ENCODE measurements around the gene CACNG4.

The CACNG4 gene

DNA sequence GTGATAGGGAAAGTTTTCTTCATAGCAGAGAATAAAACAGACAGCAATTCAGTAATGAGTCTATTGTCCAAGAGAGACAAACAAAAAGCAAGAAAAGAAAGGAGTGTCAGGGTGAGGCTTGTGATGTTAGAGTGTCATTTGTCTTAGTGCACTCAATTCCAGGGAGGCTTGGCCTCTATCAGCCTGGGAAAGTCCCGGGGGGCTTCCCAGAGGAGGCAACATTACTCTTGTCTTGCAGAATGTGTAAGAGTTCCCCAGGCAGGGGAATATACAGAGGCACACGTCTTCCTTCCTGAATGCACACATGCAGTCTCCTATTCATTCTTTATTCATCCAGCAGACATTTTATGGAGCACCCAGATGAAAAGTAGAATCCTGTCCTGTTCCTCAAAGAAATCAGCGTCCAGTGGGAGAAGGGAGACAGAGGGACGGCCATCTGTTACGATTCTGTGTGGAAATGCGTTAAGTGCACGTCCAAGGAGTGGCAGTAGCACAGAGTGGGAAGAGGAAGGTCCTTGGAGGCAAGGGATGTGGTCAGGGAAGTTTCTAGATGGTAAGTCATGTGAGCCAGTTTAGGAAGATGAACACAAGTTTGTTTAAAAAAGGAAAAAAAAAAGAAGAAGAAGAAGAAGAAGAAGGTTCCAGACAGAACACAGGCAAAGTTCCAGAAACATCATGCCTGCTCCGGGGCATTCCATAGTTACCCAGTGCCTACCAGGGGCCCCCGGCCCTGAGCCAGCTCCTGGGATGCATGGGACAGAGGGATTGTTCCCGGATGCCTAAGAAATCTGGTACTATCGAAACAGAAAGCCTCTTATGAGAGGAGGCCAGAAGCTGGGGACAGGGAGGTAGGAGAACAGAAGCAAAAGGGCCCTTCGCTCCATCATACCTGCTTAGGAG, 21.1 kb downstream of the CACNG4 start:
- no peak for FAIRE-seq

DNA sequence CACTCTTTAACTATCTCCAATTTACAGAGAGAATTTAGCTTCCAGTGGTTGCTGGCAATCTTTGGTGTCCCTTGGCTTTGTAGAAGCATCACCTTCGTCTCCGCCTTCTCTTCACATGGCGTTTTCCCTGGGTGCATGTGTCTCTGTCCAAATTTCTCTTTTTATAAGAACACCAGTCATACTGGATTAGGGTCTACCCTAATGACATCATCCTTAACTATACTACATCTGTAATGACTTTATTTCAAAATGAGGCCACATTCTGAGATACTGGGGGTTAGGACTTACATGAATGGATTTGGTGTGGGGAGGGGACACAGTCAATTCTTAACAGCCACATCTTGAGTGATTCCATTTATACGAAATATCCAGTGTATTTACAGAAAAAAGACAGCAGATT, 22.2 kb downstream of the CACNG4 start:
- no peak for FAIRE-seq

DNA sequence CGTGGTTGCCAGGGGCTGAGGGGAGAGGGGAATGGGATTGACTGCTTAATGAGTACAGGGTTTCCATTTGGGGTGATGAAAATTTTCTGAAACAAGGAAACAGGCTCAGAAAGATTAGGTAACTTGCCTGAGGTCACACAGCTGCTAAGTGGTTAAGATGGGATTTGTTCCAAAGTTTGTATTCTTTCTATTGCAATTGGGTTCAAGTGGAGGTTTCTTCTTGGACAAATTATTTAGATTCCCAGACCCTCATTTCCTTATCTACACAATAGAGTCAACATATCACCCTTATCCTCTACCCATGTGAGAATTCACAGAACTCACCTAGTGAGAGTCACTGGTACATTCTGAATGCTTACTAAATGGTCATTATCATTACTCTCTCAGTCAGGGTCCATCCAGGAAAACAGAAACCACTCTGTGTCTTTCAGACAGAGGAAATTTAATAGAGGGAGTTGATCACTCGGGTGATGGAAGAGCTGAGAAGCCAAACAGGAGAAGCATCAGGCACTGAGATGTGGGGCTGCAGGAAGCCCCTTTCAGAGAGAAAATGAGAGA, 22.6 kb downstream of the CACNG4 start:
- FAIRE-seq, result no peak

DNA sequence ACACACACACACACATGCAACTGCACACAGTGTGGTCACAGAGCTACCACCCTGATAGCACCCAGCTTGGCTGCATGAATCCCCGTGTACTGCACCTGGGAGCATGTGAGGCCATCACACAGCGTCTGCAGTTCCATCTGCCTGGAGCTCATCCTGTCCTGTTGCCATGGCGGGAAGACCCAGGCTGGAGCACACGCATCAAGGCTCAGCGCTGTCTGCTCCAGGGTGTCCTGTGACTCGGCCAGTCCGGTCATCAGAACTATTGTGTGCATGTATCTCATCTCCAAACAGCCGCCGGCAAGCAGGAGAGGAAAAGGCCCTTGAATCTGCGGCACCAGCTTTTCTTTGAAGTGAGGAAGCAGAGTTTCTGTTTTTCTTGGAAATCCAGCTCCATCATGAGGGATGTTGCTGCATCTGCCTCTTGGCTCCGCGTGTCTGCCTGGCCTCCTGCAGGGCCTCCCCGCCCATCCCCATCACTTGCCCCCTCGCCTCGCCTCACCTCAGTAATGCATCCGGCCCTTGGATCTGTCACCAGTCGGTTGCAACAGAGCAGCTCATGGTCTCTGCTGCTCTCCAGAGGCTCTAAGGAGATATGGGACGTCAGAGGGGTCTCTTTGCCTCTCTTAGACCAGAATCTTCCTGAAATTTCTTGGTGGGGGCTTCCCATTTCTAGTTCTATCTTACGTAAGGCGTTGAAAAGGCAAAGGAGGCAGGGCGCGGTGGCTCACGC, 23.7 kb downstream of the CACNG4 start:
- no peak for FAIRE-seq

DNA sequence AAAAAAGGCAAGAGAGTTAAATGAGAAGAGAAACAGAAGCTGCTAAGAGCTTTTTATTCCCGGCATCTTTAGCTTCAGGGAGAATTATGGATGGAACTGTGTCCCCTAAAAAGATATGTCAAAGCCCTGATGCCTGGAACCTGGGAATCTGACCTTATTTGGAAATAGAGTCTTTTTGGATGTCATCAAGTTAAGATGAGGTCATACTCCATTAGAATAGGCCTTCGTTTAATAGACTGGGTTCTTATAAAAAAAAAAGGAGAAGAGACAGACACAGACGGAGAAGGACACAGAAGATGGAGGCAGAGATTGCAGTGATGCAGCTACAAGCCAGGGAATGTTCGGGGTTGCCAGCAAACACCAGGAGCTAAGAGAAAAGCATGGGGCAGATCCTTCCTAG, 24.6 kb downstream of the CACNG4 start:
- no peak for FAIRE-seq

DNA sequence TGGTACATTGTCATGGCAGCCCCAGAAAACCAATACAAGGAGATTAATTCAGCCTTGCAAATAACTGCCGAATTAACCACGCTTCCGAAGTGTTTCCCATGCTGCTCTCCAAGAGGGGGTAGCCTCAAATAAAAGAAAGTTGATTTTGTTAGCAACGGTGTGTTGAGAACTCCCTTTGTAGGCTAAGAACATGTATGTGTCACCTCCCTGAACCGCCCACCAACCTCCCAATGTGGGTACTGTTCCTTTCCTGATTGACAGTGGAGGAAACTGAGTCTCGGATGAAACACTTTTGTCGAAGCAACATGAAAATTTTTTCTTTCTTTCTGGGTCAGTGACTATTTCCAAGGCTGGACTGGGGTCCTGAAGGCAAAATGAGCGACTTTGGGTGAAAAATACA, 25.1 kb downstream of the CACNG4 start:
- FAIRE-seq, result no peak

DNA sequence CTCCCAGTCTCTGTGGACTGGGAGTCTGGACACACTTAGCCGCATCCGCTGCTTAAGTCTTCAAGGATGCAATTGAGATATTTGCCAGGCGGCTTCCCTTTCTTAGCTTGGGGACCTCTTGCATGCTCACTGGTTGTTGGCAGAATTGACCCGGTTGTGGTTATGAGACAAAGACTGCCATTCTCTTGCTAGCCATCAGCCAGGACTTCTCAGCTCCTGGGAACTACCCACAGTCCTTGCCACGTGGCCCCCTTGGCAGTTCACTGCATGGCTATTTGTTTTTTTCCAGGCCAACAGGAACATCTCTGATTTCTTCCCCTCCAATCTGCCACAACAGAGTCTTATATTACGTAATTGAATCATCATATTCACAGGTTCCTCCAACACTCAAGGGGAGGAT, 25.5 kb downstream of the CACNG4 start:
- FAIRE-seq, result no peak

DNA sequence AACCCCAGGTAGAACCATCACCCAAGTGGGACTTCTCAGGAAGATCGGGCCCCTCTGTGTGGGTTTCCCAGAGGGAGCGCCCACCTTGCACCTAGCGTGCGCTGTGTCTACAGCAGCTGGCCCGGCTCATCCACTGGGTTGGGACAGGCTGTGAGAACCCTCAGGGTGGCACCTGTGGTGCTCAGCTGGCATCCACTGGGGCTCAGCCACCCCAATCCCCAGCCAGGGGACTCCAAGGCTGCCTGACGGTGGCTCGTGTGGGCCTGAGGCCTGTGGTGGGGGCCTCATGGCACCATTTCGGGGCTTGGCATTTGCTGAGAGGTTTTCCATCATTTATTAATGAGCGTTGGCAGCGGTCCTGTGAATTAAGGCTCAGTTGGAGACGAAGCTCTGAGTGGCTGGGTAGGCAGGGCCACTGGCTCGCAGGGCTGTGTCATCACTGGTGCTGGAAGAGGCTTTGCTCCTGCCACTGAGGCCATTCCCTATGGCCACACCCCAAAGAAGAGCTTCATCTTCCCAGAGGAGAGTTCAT, 28.5 kb downstream of the CACNG4 start:
- FAIRE-seq, result no peak

DNA sequence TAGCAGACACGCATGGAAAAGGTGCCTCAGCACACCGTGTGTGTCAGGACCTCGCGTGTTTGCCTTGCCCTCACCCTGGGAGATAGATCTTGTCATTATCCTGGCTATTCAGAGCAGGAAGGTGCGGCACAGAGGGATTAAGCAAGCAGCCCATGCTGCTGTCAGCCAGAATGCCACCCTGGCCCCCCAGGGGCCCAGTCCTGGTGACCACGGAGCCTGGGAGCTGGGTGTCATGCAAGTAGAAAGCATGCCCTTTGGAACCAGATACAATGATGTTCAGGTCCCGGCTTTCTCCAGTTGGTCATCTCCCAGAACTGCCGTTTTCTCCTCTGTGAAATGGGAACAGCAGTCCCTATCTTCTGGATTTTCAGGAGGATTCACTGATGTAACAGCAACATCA, 29.9 kb downstream of the CACNG4 start:
- no peak for FAIRE-seq

DNA sequence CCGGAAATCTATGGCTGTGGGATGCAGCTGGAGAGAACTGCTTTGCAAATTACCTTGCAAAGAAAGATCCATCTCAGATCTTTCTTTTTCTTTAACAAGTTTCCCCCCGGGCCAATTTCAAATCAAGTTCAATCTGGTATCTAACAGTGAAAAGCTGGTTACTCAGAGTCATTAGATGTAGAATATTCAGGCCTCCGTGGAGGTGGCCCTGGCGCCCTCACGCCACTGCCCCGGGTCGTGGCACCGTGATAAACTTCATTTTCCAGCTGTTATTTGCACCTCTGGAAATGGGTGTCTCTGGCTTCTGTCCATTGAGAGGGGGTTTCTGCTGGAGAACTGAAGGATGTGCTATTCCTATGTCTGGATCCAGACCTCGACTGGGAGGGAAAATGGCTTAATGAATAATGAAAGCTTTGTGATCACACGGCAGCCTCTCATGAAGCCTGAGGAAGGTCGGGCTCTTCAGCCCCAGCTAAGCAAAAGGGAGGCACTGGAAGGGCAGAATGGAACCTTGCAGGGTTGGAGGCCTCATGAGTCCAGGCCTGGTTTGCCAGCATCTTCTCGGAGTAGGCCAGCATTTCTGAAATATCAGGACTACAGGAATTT, 30.5 kb downstream of the CACNG4 start:
- FAIRE-seq, result no peak

DNA sequence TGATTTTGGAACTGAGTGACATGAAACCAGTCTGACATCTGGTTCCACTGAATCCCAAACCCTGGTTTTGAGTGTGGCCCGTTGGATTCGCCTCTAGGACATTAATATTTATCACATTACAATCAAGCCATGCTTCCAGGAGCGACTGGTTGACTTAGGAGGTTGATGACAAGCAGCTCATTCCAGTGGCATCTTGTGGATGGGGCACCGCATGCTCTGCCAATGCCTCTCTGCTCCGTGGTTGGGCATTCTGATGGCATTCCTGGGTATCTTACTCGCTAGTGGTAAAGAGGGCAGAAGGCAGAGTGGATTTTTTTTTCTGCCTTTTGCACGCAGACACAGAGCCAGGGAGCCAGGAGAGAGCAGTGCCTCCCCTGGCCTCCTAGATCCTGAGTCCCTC, 31.4 kb downstream of the CACNG4 start:
- no peak for FAIRE-seq

DNA sequence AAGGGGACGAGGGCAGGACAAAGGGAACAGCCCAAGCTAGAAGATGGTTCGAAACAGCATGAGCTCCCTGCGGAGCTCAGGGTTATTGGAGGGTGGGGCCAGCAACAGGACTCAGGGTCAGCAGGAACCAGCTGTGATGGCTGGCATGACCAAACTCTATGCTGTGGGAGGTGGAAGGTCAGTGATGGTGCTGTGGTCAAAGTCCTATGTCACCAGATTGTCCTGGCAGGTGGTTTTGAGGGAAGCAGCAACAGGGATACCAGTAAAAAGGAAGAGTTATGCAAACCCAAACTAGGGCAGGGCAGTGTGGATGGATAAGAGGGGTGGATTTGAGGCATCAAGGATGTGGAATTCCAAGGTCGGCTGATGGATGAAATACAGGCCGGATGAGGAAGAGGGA, 32.4 kb downstream of the CACNG4 start:
- FAIRE-seq, result no peak

DNA sequence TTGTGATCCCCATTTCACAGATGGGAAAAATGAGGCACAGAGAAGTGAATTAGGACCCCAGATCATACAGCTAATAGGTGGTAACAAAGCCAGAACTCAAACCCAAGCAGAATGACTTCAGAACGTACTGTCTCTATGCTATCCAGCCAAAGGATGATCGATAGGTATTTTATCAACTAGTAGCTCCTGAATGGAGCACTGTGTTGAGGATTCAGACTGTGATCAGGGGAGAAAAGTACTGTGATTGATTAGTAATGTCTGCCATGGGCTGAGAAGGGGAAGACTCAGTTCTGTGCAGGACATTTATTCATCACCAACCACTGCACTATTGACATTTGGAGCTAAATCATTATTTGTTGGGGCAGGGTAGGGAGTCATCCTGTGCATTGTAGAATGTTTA, 38.7 kb downstream of the CACNG4 start:
- no peak for FAIRE-seq

DNA sequence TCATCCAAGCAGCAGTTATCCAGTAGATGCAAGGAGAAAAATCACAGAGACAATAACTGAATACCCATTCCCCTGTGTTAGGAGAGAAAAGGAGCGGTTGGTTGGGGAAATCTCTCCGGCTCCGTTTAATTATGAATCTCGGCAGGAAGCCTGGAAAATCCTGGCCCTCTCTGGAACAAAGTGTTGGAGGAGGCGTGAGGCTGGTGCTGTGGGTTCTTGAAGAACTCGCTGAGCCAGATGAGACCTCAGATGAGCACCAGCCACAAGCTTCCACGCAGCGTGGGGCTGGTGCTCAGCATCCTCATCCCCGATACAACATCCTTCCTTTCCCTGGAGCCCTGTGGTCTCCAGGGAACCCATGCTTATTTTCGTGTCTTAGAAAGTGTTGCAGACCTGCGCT, 39.7 kb downstream of the CACNG4 start:
- FAIRE-seq, result no peak

DNA sequence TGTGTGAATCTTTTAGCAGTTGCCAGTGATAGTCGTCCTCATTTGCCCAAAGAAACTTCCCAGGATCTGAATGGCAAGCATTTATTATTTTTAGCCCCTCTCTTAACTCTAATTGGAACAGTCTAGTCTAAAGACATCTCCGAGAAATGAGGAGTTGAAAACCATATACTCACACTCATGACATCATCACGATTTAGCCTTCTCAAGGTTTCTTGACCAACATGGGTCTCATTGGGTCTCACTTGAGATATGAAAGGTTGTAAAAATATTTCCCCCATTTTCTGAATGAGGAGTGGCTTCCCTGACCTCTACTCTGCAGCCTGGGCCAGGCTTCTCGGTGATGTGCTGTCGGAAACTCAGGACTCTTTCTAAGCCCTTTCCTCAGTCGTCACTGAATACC, 42.8 kb downstream of the CACNG4 start:
- FAIRE-seq, result no peak

DNA sequence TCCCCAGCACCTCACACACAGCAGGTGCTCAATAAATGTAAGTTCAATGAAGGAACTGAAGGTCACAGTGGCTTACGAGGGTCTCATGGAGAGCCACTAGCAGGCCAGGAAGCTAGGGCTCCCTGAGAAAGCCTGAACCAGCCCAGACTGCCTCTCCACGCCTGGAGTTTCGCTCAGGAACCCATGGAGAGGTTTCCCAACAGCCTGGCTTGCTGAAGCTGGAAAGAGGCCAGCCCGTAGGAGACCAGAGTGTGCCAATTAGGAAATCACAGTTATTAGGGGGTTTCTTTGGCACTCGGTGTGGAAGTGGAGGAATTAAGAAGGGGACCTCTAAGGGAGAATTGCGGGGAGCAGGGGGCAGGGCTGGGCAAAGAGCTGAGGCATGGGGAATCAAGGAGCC, 43.6 kb downstream of the CACNG4 start:
- FAIRE-seq, result no peak

DNA sequence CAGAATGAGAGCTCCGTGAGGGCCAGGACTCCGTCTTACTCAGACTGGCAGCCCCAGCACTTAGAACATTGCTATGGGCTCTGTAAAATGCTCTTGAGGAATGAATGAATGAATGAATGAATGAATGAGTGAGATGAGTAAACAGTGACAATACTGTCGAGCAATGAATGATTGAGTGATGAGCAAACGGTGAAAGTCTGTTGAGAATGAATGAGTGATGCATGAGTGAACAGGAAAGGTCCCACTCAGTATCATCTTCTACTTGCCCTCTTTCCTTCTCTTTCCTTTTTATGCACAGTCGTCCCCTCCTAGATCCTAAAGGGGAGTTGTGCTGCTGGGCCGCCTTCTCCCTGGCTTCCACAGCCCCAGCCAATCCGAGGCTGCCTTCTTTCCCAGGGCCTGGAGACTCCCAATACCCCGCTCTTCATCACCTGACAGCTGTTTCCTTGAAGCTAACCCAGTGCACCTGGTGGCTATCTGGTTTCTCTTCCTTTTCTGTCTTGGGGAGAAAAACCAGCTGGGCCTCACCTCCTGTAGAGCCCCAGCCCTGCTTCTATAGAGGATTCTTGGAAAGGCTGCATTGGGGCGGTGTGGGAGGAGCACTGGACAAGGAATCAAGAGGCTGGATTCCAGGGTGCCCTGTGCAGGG, 47.1 kb downstream of the CACNG4 start:
- no peak for FAIRE-seq

DNA sequence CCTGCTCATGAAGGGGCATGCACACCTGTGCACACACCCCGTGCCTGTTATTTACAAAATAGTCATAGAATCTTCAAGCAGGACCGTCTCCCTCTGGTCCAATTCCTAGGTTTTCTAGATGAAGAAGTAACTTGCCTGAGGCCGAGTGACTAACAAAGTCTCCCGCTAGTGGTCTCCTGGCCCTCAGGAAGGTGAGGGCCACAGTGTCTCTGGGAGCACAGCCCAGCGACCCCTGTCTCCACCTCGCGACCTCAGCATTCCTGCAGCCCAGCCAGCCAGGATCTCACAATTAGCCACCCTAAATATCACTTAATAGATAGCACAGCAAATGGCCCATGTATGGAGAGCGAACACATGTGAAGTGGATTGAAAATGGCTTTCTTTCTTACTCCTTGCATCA, 49.4 kb downstream of the CACNG4 start:
- no peak for FAIRE-seq

DNA sequence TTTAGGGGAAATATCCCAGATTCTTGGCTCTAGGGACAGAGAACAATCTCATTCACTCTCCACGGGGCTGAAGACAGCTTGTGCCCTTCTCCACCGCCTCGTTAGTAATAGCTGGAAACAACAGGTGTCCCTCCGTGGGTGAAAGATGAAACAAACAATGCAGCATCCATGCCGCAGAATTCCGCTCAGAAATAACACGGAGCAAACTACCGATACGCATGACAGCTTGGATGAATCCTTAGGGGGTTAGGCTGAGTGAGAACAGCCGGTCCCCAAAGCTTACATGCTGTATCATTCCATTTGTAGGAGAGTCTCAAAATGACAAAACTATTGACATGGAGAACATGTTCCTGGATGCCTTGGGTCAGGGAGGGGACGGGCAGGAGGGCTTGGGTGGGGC, 50.5 kb downstream of the CACNG4 start:
- FAIRE-seq, result no peak

DNA sequence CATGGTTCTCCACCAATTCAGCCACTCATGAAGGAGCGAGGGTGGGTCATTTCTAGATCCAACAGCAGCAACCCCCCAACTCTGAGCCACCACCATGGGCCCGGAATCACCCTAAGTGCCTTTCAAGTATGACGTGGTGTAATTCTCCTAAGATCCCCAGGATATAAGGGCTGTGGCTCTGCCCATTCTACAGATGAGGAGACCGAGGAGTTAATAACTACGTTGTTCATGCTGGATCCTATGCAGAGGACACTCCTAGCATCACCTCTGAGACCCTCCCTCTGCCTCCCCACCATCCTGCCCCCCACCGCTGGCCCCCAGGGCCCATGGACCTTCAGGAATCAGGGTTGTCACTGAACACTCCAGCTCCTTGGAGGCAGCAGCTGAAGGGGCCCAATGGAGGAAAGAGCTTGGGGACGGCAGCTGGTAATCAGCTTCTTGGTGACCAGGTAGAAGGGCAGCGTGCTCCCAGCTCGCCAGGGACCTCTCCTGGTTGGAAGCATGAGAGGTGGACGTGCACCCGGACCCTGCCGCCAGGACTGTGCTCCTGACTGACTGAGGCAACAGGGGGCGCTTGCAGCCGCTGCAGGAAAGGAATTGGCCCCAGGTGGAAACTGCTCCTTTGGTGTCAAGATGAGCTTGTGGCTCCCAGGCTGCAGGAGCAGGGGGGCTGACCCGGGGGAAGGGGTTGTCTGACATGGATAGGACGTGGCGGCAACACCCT, 51.7 kb downstream of the CACNG4 start:
- FAIRE-seq, result no peak

DNA sequence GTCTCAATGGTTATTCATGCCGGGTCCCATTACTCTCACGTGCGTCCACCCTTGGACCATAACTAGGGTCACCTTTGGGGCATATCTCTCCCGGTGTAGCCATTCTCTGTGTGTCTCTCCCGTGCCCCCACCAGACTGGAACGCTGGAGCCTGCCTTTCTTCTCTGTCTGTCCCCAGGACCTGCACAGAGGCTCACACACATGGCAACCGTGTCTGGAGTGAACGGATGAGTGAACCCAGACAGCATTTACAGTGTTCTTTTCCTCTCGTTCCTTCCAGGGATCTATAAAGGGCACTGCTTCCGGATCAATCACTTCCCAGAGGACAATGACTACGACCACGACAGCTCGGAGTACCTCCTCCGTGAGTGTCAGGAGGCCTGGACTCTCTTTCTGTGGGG, 53.4 kb downstream of the CACNG4 start:
- no peak for FAIRE-seq

Measured in G401.6 (cell line).